Kasumi-1 (cell line): ENCODE data around the gene ALPL.

ENCODE experiments used
- DNase-seq, 2 experiments: peaks; one replicate each; lab custom pipeline; 2025; lab: John Stamatoyannopoulos, UW

ALPL gene

DNA sequence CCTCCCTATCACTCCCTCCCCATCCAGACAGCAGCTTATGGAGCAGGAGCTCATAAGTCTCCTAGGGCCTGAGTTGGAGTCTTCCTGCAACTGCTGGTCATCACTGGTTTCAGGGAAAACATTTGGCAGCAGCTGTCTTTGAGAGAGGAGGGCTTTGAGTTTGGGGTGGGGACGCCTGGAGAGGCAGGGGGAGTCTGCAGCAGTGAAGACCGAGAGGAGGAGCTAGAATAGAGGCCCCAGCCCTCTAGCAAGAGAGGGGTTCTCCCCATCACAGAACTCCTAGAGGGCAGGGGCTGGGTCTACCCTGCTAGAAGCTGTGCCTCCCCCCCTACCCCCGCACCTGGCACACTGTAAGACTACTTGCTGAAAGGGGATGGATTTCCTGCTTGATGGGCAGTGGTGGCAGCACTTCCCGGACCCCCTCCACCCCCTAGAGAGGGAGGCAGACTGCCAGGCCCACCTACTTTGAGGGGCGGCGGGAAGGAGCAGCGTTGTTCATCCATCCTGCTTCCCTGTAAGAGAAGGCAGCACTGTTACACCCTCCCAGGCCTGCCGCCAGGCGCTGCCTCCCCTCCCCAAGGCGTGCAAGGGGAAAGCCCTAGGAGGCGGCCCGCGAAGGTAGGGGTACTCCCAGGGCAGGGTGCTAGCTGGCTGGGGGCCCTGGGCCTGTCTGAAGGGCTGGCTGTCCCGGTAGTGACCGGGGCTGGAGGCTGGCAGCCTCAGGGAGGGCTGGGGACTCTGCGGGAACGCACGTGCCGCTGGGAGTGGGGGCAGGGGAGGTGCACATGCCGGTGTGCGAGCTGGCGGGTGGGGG lies 109.5 kb downstream of the ALPL start:
- DNase-seq = no peak

DNA sequence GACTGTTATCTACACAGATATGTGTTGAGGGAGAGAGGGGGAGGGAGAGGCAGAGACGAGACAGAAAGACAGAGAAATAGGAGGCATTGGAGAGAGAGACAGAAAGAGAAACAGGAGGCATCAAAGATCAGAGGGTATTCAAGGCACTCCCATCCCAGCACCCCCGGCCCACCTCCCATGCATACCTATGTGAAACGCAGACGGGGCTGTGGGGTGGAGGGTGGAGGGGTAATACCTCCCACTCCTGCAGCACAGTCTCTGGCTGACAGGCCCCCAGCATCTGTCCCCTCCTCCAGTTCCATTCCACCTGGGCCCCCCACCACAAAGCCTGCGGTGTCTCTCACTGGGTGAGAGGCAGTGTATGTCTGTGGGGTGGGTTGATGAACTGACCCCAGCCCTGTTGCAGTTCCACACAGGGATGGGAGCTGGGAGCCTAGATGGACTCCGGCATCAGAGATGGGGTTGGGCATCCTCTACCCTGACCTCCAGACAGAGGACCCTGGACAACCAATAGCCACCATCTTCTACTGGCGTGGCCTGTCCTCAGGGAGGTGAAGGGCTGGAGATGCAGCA lies 110.2 kb downstream of the ALPL start:
- no peak for DNase-seq

DNA sequence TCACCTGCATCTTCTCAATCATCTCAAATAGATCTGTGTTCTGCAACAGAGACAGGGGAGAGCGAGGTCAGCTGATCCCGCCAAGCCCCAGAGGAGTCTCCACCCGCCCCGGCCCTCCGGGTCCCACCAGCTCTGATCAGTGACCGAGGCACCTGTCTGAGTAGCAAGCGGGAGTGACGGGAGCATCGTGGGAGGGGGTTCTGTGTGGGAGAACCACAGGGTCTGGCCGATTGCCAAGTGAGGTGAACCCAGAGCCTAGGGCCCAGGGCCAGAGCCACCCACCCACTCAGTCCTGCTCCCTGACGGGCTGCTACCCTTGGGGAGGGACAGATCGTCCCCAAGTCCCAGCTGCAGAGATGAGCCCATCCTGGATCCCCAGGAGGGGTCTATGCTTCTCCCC lies 110.8 kb downstream of the ALPL start:
- DNase-seq = no peak

DNA sequence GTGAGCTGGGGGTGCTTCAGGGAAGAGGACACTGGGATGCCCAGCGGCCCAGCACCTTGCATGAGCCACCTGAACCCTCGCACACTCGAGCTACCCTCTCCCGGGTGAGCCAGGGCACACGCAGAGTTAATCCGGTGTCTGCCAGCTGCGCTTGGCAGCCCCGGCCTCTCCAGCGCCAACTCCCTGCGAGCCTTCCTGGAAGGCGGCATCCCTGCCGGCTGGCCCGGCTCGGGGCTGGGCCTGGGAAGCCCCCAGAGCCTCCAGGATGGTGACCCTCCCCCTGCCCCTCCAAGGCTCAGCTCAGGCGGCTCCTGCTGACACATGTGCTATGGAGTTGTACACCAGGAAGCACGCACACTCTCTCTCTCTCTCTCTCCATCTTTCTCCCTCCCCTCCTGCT lies 111.3 kb downstream of the ALPL start:
- no peak for DNase-seq

DNA sequence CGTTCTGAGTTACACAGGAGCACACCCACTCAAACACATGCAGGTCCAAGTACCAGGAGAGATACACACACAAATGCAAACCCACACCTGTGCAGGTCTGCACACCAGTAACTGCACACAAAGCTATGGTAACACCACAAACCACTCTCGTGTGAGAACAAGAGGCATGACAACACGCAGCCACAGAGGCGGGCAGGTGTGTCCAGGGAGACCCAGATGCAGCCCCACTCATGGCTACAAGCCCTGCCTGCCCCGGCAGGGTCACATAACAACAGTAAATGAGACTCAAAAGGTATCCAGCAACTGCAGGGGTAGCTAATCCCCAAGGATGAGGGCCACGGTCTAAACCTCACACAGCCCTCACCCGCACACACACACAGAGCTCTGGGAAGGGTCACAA lies 111.8 kb downstream of the ALPL start:
- DNase-seq = no peak

DNA sequence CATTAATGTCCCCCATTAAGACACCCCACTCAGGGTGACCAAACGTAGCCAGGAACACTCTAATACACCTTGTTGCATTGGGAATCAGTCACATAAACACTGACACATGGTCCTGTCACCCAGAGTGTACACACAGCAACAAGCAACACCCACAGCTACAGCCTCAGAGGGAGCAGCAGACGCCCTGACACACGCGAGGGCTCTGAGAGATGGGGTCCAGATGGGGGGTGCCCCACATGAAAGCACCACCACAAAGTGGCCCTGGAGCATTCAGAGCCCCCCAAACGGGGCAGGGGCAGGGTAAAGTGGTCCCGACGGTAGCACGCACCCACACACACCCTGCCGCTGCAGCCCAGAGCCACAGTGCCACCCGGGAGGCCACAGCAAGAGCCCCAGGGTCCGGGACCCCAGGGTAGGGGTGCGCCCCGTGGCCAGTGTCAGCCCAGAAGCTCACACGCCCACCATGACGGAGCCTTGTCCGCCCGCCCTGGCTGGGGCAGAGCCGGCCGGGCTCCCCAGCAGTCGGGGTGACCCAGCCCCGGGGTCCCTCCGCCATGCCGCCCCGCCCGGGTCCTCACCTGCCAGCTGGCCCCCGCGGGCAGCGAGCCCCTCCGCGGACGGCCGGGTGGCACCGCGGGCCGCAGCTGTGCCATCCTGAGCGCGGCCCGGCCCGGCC lies 112.7 kb downstream of the ALPL start:
- no peak for DNase-seq

DNA sequence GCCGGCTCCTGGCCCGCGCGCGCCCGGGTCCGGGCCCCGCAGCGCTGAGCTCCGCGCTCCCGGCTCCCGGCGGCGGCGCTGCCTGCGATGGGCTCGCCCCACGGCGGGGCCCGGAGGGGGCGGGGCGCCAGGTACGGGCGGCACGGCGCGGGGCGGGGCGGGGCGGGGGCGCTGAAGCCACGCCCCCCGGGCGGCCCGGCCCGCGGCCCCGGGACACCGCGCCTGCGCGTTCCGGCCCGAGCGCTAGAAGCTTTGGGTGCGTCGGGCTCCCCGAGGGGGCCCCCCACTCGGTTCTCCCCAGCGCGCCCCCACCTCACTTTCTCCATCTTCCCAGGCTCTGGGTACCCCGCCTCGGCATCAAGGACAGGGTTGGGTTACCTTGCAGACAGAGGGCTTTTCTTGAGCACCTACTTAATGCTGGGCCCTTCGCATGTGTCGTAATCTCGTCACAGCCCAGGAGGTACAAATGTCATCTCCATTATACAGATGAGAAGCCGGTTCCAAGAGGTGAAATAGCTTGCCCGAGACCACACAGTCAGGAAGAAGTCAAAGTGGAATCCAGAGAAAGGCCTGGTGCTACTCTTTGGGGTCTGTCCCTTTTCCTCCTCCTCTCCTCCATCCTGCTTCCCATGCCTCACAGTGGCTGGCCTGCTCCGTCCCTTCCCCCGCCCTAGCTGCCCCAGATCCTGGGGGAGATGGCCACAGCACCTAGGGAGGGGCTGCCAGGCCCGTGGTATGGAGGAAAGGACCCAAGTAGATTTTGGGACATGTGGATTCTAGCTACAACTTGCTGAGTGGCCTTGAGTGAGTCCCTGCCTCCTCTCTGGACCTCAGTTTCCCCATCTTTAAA lies 113.5 kb downstream of the ALPL start:
- DNase-seq = no peak

DNA sequence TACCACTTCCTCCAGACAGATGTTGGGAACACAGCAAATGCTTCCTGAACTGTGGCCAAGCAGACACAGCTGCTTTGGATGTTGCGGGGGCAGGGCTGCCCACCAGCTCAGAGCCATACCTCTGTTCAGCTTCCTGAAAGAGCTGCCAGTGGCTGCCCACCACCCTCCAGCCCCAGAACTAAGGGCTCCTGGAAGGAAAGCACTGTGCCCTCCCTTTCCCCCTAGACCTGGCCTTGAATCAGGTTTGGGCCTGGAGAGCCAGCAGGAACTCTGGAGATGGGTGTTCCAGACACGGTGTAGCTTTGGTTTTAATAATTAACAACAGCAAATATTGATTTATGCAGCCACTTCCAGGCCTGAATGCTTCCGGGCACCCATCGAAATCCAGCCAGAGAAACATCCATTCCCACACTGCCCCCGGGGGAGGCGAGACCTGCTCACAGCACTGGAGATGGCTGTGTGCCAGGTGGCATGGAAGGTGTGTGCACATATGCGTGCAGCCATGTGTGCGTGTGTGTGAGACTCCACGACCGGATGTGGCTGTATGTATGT lies 114.3 kb downstream of the ALPL start:
- peak; percentile 10 to 41 for DNase-seq

DNA sequence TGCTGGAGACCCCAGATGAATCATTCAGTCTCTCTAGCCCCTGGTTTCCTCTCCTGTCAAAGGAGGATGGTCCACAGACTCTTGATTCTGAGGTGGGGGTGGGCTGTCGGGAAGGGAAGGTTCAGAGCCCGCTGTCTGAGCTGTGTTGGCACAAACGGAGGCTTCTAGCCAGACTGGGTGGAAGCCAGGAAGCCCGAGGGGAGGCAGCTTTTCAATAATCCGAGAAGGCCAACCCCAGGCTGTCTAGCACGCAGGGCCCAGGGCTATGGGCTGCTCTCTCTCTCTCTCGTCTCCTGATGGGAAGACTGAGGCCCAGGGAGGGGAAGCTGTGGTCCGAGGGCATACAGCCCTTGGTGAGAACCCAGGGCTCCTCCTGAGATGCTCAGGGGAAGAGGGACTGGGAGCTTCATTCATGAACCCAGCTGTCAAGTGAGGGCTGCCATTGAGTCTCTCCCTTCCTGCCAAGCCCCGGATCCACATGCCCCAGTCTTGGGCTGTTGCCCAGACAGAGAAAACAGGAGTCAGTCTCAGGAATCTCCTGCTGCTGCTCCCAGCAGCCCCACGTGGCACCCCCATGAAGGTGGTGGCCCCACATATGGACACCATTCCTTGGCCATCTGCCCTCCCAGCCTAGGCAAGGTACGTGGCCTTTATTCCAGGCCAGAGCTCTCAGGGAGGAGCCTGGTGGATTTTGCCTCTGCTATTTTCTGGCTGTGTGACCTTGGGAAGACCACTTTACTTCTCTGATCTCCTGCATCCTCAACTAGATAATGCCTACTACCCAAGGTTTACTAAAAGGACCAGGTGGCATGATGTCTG lies 115.6 kb downstream of the ALPL start:
- no peak for DNase-seq

DNA sequence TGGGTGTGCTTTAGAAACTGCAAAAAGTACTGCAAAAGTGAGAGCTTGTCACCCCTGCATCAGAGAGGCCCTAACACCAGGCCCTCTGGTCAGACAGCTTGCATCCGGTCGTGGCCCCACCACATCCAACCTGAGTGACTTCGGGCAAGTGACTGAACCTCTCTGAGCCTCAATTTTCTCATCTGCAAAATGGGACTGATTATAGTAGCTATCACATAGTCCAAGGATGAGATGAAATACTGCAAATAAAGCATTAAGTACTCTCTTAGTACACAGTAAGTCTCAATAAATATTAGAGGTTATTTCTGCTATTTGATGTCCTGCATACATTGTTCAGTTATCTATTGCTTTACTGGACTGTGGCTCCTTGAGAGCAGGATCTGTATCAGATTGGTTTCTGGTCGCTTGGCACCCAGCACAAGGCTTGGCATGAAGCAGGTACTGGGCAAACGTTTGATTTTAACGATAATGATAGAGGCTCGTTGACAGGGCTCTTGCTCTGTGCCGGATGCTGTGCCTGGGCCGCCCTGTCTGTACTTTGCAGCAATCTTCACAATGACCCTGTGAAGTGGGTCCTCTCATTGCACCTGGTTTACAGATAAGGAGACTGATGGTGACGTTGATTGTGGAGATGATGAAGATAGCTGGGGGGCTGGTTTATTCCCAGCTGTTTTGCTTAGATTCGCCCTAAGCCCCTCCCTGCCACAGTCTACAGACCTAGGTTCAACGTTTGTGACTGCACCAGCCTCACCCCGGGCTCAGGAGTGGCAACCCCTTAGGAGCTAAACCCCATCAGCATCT lies 116.4 kb downstream of the ALPL start:
- no peak for DNase-seq

DNA sequence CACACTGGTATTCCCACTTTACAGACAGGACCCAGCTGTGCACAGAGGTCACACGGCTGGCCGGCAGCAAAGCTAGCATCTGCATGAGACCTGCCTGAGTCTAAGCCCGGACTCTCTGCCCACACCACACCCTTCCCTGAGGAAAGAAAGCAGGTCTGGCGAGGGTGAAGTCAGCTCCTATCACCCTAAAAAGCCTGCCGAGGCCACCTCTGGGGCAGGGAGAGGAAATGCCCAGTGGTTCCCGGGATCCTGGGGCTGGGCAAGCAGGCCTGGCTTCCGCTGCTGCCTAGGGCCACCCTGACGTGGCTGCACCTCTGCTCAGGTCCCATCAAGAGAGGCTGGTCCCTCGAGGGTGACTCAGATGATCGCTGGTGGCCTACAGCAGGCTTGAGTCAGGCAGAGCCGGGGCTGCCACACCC lies 117.7 kb downstream of the ALPL start:
- DNase-seq = no peak
